HG03520 (cell line): Measurements from ENCODE around the gene RAG1.

ENCODE experiments used
- ATAC-seq: cut with Tn5 transposase; IDR thresholded peaks from one replicate; pipeline ENCODE4 v1.9.1; 2021; ENCODE audit warnings: mild to moderate bottlenecking, moderate library complexity; ENCODE audit not compliant: unreplicated experiment

The RAG1 gene

GRCh38 chr11:36627006-36627405 lies 59.2 kb downstream of the RAG1 start:
- ATAC-seq, result no peak

GRCh38 chr11:36627471-36627870 lies 59.7 kb downstream of the RAG1 start:
- ATAC-seq, result no peak

- ATAC-seq, result no peak
Observed at GRCh38 chr11:36628141-36628540, 60.3 kb downstream of the RAG1 start.

GRCh38 chr11:36628765-36629244 lies 61.0 kb downstream of the RAG1 start:
- no peak for ATAC-seq
